Inflammatory macrophage (primary cell): ENCODE data around the gene DGKB.

Source experiments
- DNase-seq, 2 donors: peaks; one replicate each; pipeline ENCODE4 v3.0.0-alpha.2; 2020 to 2022

Gene DGKB

GRCh38 chr7:14752301-14752700 lies 150.2 kb downstream of the DGKB start:
- DNase-seq, result no peak

GRCh38 chr7:14751461-14751860 lies 151.1 kb downstream of the DGKB start:
- DNase-seq, result no peak

GRCh38 chr7:14748461-14748860 lies 154.1 kb downstream of the DGKB start:
- no peak for DNase-seq

GRCh38 chr7:14747701-14748100 lies 154.8 kb downstream of the DGKB start:
- no peak for DNase-seq

- no peak for DNase-seq
Measured at GRCh38 chr7:14745076-14745475, 157.5 kb downstream of the DGKB start.

GRCh38 chr7:14740606-14741005 lies 161.9 kb downstream of the DGKB start:
- DNase-seq, result no peak

- no peak for DNase-seq
Measured at GRCh38 chr7:14739841-14740185, 162.7 kb downstream of the DGKB start.

- no peak for DNase-seq
Measured at GRCh38 chr7:14739168-14739840, 163.2 kb downstream of the DGKB start.

GRCh38 chr7:14738086-14738485 lies 164.5 kb downstream of the DGKB start:
- peak in 1 of 2 donors; percentile 8 for DNase-seq

GRCh38 chr7:14734839-14735321 lies 167.7 kb downstream of the DGKB start:
- no peak for DNase-seq

GRCh38 chr7:14720785-14721184 lies 181.8 kb downstream of the DGKB start:
- no peak for DNase-seq

- no peak for DNase-seq
Measured at GRCh38 chr7:14717816-14718215, 184.7 kb downstream of the DGKB start.

GRCh38 chr7:14717169-14717568 lies 185.4 kb downstream of the DGKB start:
- no peak for DNase-seq

- no peak for DNase-seq
Measured at GRCh38 chr7:14714161-14714728, 188.3 kb downstream of the DGKB start.

GRCh38 chr7:14698239-14698638 lies 204.3 kb downstream of the DGKB start:
- DNase-seq, result no peak

- DNase-seq, result no peak
Measured at GRCh38 chr7:14697684-14698083, 204.9 kb downstream of the DGKB start.

GRCh38 chr7:14691597-14692203 lies 210.9 kb downstream of the DGKB start:
- DNase-seq, result peak; percentile 21 to 29

GRCh38 chr7:14691034-14691433 lies 211.5 kb downstream of the DGKB start:
- DNase-seq, result no peak

GRCh38 chr7:14690486-14690885 lies 212.1 kb downstream of the DGKB start:
- DNase-seq, result no peak

GRCh38 chr7:14690075-14690474 lies 212.5 kb downstream of the DGKB start:
- peak; percentile 33 to 62 for DNase-seq

GRCh38 chr7:14688208-14688607 lies 214.3 kb downstream of the DGKB start:
- DNase-seq, result no peak

- no peak for DNase-seq
Measured at GRCh38 chr7:14687777-14688176, 214.8 kb downstream of the DGKB start.

GRCh38 chr7:14687241-14687640 lies 215.3 kb downstream of the DGKB start:
- DNase-seq, result no peak

GRCh38 chr7:14685167-14685566 lies 217.4 kb downstream of the DGKB start:
- DNase-seq, result no peak
